Mesangial cell (primary cell): Measurements from ENCODE around the gene PM20D2. TPM values are rescaled to one million over a fixed set of nuclear protein-coding genes. Genes with fewer than 3 reads are reported as not detected.

Experiments
- total RNA-seq: library from RNA; depleted of rRNA; stranded (reverse); fragments of >200 nt; gene quantifications from 2 replicates; pipeline ENCODE4 v1.2.3, GENCODE V29; 2015

The PM20D2 gene, protein sequence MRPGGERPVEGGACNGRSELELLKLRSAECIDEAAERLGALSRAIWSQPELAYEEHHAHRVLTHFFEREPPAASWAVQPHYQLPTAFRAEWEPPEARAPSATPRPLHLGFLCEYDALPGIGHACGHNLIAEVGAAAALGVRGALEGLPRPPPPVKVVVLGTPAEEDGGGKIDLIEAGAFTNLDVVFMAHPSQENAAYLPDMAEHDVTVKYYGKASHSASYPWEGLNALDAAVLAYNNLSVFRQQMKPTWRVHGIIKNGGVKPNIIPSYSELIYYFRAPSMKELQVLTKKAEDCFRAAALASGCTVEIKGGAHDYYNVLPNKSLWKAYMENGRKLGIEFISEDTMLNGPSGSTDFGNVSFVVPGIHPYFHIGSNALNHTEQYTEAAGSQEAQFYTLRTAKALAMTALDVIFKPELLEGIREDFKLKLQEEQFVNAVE
- 7.9 and 12.9 TPM in 2 replicates for total RNA-seq

DNA sequence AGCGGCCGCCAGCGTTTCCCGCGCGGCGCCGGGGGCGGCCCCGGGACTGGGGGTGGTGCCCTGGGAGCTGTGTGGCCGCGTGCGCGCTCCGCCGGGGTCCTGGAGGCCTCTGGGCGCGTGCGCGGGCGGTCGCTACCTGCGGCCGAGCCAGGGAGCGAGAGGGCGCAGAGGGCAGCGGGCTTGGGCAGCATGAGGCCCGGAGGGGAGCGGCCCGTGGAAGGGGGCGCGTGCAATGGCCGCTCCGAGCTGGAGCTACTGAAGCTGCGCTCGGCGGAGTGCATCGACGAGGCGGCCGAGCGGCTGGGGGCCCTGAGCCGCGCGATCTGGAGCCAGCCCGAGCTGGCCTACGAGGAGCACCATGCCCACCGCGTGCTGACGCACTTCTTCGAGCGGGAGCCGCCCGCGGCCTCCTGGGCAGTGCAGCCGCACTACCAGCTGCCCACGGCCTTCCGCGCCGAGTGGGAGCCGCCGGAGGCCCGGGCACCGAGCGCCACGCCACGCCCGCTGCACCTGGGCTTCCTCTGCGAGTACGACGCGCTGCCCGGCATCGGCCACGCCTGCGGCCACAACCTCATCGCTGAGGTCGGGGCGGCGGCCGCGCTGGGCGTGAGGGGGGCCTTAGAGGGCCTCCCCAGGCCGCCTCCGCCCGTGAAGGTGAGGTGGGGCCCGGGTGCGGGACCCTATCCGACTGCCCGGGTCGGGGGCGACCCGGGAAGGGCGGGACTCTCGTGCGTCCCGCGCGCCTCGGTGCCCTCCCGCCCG is at the start of gene PM20D2:
Gene PM20D2, plus strand, starts transcription at position 100 of the 762 bp plus-strand sequence. Its CDS starts 90 bp downstream, at position 190.

GRCh38 chr6:89117211-89118108 is 28.4 kb upstream of the PM20D2 start, which contains the start of gene SRSF12:
Gene SRSF12 (minus strand): TSS chr6:89118071. CDS start chr6:89117887, 184 bp downstream.

Other genes with a start within 250 kb of the PM20D2 start
- gene RNGTT, start 182.4 kb upstream of the PM20D2 start, total RNA-seq, result 5.8 and 12.1 TPM in 2 replicates
- gene PNRC1, start 65.3 kb upstream of the PM20D2 start, total RNA-seq, result 14.8 and 56.0 TPM in 2 replicates
- gene SRSF12, start 28.0 kb upstream of the PM20D2 start, total RNA-seq, result 2.9 and 4.2 TPM in 2 replicates
- gene GABRR1, start 71.3 kb downstream of the PM20D2 start, total RNA-seq, result not detected in 2 replicates
- gene GABRR2, start 169.2 kb downstream of the PM20D2 start, total RNA-seq, result 0.13 TPM in 1 of 2 replicates, not detected in the other
- 26.9 and 35.0 TPM in 2 replicates for gene UBE2J1, start 206.7 kb downstream of the PM20D2 start, total RNA-seq